ENCODE measurements around the gene TIPARP.

TIPARP gene

GRCh38 chr3:156630773-156631093, 43.7 kb upstream of the TIPARP start:
- H3K27ac ChIP-seq, result no peak overlapping the region
- no peak for TF ChIP-seq CTCF (IDR thresholded peaks at IDR 0.05; ENCODE audit: low read depth, low read length, missing control alignments)

GRCh38 chr3:156631323-156631722, 43.1 kb upstream of the TIPARP start:
- no peaks in the 10 kb centered on the region for H3K36me3 ChIP-seq (replicated peaks)
- no peak for DNase-seq
- no peaks in the 10 kb centered on the region for H3K27me3 ChIP-seq (replicated peaks)
- H3K4me3 ChIP-seq (ENCODE audit: low read depth, low read length), result no peak overlapping the region
- no peak for TF ChIP-seq CTCF (IDR thresholded peaks at IDR 0.05; ENCODE audit: low read depth, low read length, missing control alignments)
- no peak overlapping the region for H3K27ac ChIP-seq
- in situ Hi-C loops (cut with HindIII; ENCODE audit: low pct_ligation_motif_present, low sequenced_read_pairs), result no loop called here

More at GRCh38 chr3:156630773-156631093, 43.7 kb upstream of the TIPARP start:
- no peak for DNase-seq
- Histone ChIP-seq H3K4me3 (ENCODE audit: low read depth, low read length) (no peak overlapping the region), H3K27me3 (replicated peaks) (no peaks in the 10 kb centered on the region), H3K36me3 (replicated peaks) (no peaks in the 10 kb centered on the region)
- in situ Hi-C loops (cut with HindIII; ENCODE audit: low pct_ligation_motif_present, low sequenced_read_pairs), result no loop called here

GRCh38 chr3:156632601-156633000, 41.8 kb upstream of the TIPARP start:
- Histone ChIP-seq H3K36me3 (replicated peaks) (no peaks in the 10 kb centered on the region), H3K27ac (no peak overlapping the region), H3K4me3 (ENCODE audit: low read depth, low read length) (no peak overlapping the region), H3K27me3 (replicated peaks) (no peaks in the 10 kb centered on the region)
- in situ Hi-C loops (cut with HindIII; ENCODE audit: low pct_ligation_motif_present, low sequenced_read_pairs), result no loop called here
- no peak for DNase-seq
- no peak for TF ChIP-seq CTCF (IDR thresholded peaks at IDR 0.05; ENCODE audit: low read depth, low read length, missing control alignments)

GRCh38 chr3:156633335-156633734, 41.1 kb upstream of the TIPARP start:
- Histone ChIP-seq H3K27ac (no peak overlapping the region), H3K27me3 (replicated peaks) (no peaks in the 10 kb centered on the region), H3K4me3 (ENCODE audit: low read depth, low read length) (no peak overlapping the region), H3K36me3 (replicated peaks) (no peaks in the 10 kb centered on the region)
- in situ Hi-C loops (cut with HindIII; ENCODE audit: low pct_ligation_motif_present, low sequenced_read_pairs), result no loop called here
- DNase-seq, result peak; percentile 80
- TF ChIP-seq CTCF (IDR thresholded peaks at IDR 0.05; ENCODE audit: low read depth, low read length, missing control alignments), result no peak

- no peaks in the 10 kb centered on the region for H3K36me3 ChIP-seq (replicated peaks)
- in situ Hi-C loops (cut with HindIII; ENCODE audit: low pct_ligation_motif_present, low sequenced_read_pairs), result no loop called here
These were observed 39.4 kb upstream of the TIPARP start for GRCh38 chr3:156635034-156635433.

More at GRCh38 chr3:156635034-156635433, 39.4 kb upstream of the TIPARP start:
- no peak overlapping the region for H3K4me3 ChIP-seq (ENCODE audit: low read depth, low read length)
- no peak for TF ChIP-seq CTCF (IDR thresholded peaks at IDR 0.05; ENCODE audit: low read depth, low read length, missing control alignments)
- no peaks in the 10 kb centered on the region for H3K27me3 ChIP-seq (replicated peaks)
- no peak overlapping the region for H3K27ac ChIP-seq
- DNase-seq, result no peak

Measured in brain microvascular endothelial cell (primary cell).